ENCODE results near the gene NECTIN1.

DNA sequence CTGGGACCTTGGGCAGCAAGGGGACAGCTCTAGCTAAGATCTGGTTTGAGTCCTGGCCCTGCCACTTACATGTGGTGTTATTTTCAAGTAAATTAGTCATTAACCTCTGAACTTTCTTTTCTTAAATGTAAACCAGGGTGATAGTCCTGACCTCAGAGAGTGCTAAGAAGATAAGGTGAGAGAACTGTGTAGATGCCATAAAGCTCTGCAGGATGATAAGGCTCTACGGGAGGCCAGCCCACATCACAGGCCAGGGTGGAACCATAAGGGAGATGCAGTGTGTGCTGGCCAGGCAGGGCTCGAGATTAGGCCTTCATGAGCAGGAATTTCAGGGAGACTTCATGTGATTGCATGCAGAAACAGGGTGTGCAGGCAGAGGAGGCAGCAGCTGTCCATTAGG, 24.2 kb downstream of the NECTIN1 start:
- TF ChIP-seq, protein P1, sequence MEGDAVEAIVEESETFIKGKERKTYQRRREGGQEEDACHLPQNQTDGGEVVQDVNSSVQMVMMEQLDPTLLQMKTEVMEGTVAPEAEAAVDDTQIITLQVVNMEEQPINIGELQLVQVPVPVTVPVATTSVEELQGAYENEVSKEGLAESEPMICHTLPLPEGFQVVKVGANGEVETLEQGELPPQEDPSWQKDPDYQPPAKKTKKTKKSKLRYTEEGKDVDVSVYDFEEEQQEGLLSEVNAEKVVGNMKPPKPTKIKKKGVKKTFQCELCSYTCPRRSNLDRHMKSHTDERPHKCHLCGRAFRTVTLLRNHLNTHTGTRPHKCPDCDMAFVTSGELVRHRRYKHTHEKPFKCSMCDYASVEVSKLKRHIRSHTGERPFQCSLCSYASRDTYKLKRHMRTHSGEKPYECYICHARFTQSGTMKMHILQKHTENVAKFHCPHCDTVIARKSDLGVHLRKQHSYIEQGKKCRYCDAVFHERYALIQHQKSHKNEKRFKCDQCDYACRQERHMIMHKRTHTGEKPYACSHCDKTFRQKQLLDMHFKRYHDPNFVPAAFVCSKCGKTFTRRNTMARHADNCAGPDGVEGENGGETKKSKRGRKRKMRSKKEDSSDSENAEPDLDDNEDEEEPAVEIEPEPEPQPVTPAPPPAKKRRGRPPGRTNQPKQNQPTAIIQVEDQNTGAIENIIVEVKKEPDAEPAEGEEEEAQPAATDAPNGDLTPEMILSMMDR (IDR thresholded peaks at IDR 0.05): no peak
- no peak for TF ChIP-seq EZH2 (IDR thresholded peaks at IDR 0.05)

All from neural progenitor cell (in vitro differentiated cells).